Peyer's patch (tissue), 4 donors: ENCODE data around the gene BPI. TPM values are rescaled to one million over a fixed set of nuclear protein-coding genes. Genes with fewer than 3 reads are reported as not detected.

Experiments used
- DNase-seq, 3 donors: peaks; one replicate each; pipeline ENCODE4 v3.0.0-alpha.2; 2017 to 2019
- H3K27ac ChIP-seq, 4 donors: fragments of 200-600 bp; sonication (generic); one replicate each; pipeline ENCODE4 v1.5.1; 2016 to 2019
- H3K27me3 ChIP-seq, 2 donors: fragments of 200-600 bp; sonication (generic); one replicate each; pipeline ENCODE4 v1.5.1; 2019
- H3K36me3 ChIP-seq, 3 donors: fragments of 200-600 bp; sonication (generic); one replicate each; pipeline ENCODE4 v1.5.1; 2016 to 2019
- H3K4me1 ChIP-seq, 4 donors: fragments of 200-600 bp; sonication (generic); one replicate each; pipeline ENCODE4 v1.5.1; 2016 to 2019
- H3K4me3 ChIP-seq, 4 donors: fragments of 200-600 bp; sonication (generic); 1 replicate in 3 of 4; 2 replicates in 1 of 4; pipeline ENCODE4 v1.5.1; 2016 to 2019; ENCODE audit warnings: mild to moderate bottlenecking in 1 of 4
- H3K9me3 ChIP-seq, 4 donors: fragments of 200-600 bp; sonication (generic); one replicate each; pipeline ENCODE4 v1.5.1; 2016 to 2019; ENCODE audit warnings: mild to moderate bottlenecking in 1 of 4
- POLR2A ChIP-seq, 2 donors: fragments of 450-650 bp; IDR thresholded peaks; one replicate each; pipeline ENCODE4 v1.5.1; 2017; ENCODE audit warnings: antibody characterized with exemption in 2 of 2, mild to moderate bottlenecking in 2 of 2, moderate library complexity in 2 of 2
- total RNA-seq, 4 donors: library from RNA; depleted of rRNA; stranded (reverse); fragments of >200 nt; gene quantifications; one replicate each; pipeline ENCODE4 v1.1.0, GENCODE V29; 2016
- TF ChIP-seq, protein P1 (sequence below), 6 experiments: fragments of 450-650 bp in 4 of 6; fragments of 200-600 bp in 2 of 6; sonication (generic) in 1 of 6; IDR thresholded peaks; one replicate each; pipeline ENCODE4 v1.5.1; 2017 to 2019; ENCODE audit warnings: antibody characterized with exemption in 6 of 6, mild to moderate bottlenecking in 3 of 6, moderate library complexity in 1 of 6

BPI gene
- total RNA-seq, 4 donors from 2014 or later, result not detected

- Histone ChIP-seq H3K9me3 (no peaks in the 10 kb centered on the region), H3K4me1 (peaks cover 0 to 11% (median 0%) of the 10 kb centered on the region in 4 donors), H3K27me3 (no peaks in the 10 kb centered on the region), H3K27ac (peak overlapping the region in 2 of 4 donors; percentile 30 to 56), H3K36me3 (no peaks in the 10 kb centered on the region), H3K4me3 (no peak overlapping the region)
- no peak for TF ChIP-seq POLR2A (IDR thresholded peaks at IDR 0.05)
- TF ChIP-seq, protein P1, sequence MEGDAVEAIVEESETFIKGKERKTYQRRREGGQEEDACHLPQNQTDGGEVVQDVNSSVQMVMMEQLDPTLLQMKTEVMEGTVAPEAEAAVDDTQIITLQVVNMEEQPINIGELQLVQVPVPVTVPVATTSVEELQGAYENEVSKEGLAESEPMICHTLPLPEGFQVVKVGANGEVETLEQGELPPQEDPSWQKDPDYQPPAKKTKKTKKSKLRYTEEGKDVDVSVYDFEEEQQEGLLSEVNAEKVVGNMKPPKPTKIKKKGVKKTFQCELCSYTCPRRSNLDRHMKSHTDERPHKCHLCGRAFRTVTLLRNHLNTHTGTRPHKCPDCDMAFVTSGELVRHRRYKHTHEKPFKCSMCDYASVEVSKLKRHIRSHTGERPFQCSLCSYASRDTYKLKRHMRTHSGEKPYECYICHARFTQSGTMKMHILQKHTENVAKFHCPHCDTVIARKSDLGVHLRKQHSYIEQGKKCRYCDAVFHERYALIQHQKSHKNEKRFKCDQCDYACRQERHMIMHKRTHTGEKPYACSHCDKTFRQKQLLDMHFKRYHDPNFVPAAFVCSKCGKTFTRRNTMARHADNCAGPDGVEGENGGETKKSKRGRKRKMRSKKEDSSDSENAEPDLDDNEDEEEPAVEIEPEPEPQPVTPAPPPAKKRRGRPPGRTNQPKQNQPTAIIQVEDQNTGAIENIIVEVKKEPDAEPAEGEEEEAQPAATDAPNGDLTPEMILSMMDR (IDR thresholded peaks at IDR 0.05), result no peak
- DNase-seq, result no peak
These were observed 32.3 kb upstream of the BPI start for GRCh38 chr20:38271608-38272120.

DNA sequence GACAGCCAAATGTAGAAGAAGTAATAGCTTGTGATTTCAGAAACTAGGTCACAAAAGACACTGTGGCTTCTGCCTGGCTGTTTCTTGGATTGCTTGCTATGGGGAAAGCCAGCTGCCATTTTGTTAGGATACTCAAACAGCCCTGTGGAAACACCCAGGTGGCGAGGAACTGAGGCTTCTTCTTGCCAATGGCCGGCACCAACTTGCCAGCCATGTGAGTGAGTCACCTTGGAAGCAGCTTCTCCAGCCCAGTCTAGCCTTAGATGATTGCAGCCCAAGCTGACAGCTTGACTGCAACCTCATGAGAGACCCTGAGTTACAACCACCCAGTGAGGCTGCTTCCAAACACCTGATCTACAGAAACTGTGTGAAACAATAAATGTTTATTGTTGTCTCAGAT is 31.6 kb upstream of the BPI start:
- Histone ChIP-seq H3K4me3 (no peak overlapping the region), H3K27ac (peak overlapping the region in 1 of 4 donors; percentile 53), H3K36me3 (no peaks in the 10 kb centered on the region), H3K4me1 (peaks cover 0 to 11% (median 0%) of the 10 kb centered on the region in 4 donors), H3K9me3 (no peaks in the 10 kb centered on the region), H3K27me3 (no peaks in the 10 kb centered on the region)
- DNase-seq, result peak in 1 of 3 donors; percentile 19
- no peak for TF ChIP-seq POLR2A (IDR thresholded peaks at IDR 0.05)
- TF ChIP-seq, protein P1 (IDR thresholded peaks at IDR 0.05), result no peak

DNA sequence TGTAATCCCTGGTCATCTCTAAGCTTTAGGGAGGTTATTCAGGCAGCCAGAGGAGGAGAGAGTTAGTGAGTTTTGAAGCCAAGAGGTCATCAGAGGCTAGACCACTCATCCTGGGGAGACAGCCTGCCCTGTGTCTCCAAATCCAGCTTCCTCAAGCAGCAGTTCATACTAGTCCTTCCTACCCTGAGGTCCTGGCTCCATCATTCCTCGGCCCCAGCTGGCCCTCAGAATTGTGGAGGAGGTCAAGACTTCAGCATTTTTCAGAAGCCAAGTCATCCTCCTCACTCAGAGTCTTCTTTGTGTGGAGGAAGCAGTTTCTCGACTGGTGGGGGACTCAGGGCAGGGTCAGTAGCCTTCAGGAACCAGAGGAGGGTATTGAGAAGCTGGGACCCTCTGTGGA is 31.0 kb upstream of the BPI start:
- peak in 1 of 3 donors; percentile 37 for DNase-seq
- TF ChIP-seq, protein P1 (IDR thresholded peaks at IDR 0.05), result no peak
- TF ChIP-seq POLR2A (IDR thresholded peaks at IDR 0.05), result no peak
- H3K36me3 ChIP-seq, result no peaks in the 10 kb centered on the region
- H3K4me1 ChIP-seq, result peaks cover 0 to 11% (median 0%) of the 10 kb centered on the region in 4 donors
- H3K27me3 ChIP-seq, result no peaks in the 10 kb centered on the region
- H3K4me3 ChIP-seq, result no peak overlapping the region
- no peaks in the 10 kb centered on the region for H3K9me3 ChIP-seq
- peak overlapping the region in 1 of 4 donors; percentile 53 for H3K27ac ChIP-seq

DNA sequence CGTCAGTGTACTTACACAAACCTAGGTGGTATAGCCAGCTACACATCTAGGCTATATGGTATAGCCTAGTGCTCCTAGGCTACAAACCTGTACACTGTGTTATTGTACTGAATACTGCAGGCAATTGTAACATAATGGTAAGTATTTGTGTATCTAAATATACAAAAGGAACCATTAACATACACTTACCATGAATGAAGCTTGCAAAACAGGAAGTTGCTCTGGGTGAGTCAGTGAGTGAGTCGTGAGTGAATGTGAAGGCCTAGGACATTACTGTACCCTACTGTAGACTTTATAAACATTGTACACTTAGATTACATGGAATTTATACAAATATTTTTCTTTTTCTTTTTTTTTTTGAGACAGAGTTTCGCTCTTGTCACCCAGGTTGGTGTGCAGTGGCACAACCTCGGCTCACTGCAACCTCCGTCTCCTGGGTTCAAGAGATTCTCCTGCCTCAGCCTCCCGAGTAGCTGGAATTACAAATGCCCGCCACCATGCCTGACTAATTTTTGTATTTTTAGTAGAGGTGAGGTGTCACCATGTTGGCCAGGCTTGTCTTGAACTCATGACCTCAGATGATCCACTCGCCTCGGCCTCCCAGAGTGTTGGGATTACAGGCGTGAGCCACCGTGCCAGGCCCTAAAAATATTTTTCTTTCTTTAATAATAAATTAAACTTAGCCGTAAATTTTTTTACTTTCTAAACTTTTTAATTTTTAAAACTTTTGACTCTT is 28.0 kb upstream of the BPI start:
- no peak for TF ChIP-seq POLR2A (IDR thresholded peaks at IDR 0.05)
- TF ChIP-seq, protein P1 (IDR thresholded peaks at IDR 0.05), result no peak
- no peaks in the 10 kb centered on the region for H3K9me3 ChIP-seq
- no peaks in the 10 kb centered on the region for H3K27me3 ChIP-seq
- no peaks in the 10 kb centered on the region for H3K36me3 ChIP-seq
- no peak overlapping the region for H3K4me3 ChIP-seq
- H3K27ac ChIP-seq, result no peak overlapping the region
- no peak for DNase-seq
- peaks cover 0 to 6% (median 0%) of the 10 kb centered on the region in 4 donors for H3K4me1 ChIP-seq

- no peaks in the 10 kb centered on the region for H3K4me1 ChIP-seq
- no peak overlapping the region for H3K27ac ChIP-seq
- H3K9me3 ChIP-seq, result no peaks in the 10 kb centered on the region
- H3K36me3 ChIP-seq, result no peaks in the 10 kb centered on the region
- H3K27me3 ChIP-seq, result no peaks in the 10 kb centered on the region
- DNase-seq, result no peak
- H3K4me3 ChIP-seq, result no peak overlapping the region
- TF ChIP-seq POLR2A (IDR thresholded peaks at IDR 0.05), result no peak
- TF ChIP-seq, protein P1 (IDR thresholded peaks at IDR 0.05), result no peak
These were observed 26.7 kb upstream of the BPI start for GRCh38 chr20:38277285-38277684.
